Psoas muscle (tissue), 8 donors: Measurements from ENCODE around the gene COL5A1. TPM values are rescaled to one million over a fixed set of nuclear protein-coding genes. Genes with fewer than 3 reads are reported as not detected.

Experiments
- ATAC-seq, 4 donors: fragments of 200-7000 bp; cut with Tn5 transposase; one replicate each; pipeline ENCODE4 v1.9.1; 2020; ENCODE audit warnings: moderate library complexity in 3 of 4, mild to moderate bottlenecking in 2 of 4
- DNase-seq, 2 donors: peaks; one replicate each; pipeline ENCODE4 v3.0.0-alpha.2; 2020
- H3K27ac ChIP-seq: fragments of 200-600 bp; one replicate; pipeline ENCODE4 v1.8.0; 2022
- H3K27me3 ChIP-seq, 3 donors: fragments of 200-600 bp in 1 of 3; one replicate each; pipeline versions ENCODE4 v1.6.1 to v1.8.0; 2013 to 2022; ENCODE audit warnings: low read length in 2 of 3, mild to moderate bottlenecking in 2 of 3, moderate library complexity in 1 of 3; ENCODE audit not compliant: insufficient read depth in 3 of 3
- H3K36me3 ChIP-seq, 2 donors: fragments of 200-600 bp in 1 of 2; one replicate each; pipeline versions ENCODE4 v1.6.1 to v1.8.0; 2013 to 2022; ENCODE audit warnings: low read depth in 1 of 2, mild to moderate bottlenecking in 1 of 2, moderate library complexity in 1 of 2; ENCODE audit not compliant: insufficient read depth in 1 of 2
- H3K4me1 ChIP-seq: fragments of 200-600 bp; one replicate; pipeline ENCODE4 v1.8.0; 2022
- H3K4me3 ChIP-seq: fragments of 200-600 bp; one replicate; pipeline ENCODE4 v1.8.0; 2022; ENCODE audit warnings: mild to moderate bottlenecking
- H3K9me3 ChIP-seq: fragments of 200-600 bp; one replicate; pipeline ENCODE4 v1.8.0; 2022
- CTCF ChIP-seq: fragments of 200-600 bp; IDR thresholded peaks from one replicate; pipeline ENCODE4 v1.8.0; 2022; ENCODE audit warnings: antibody characterized with exemption
- WGBS, 3 donors: extraction: QIAGEN DNeasy Blood & Tissue Kit; methylation state at CpG; one replicate each; pipeline versions ENCODE4 v1.1.6 to v1.1.7; 2013; 5-methylcytosine and 5-hydroxymethylcytosine counted together
- intact Hi-C, 2 donors: fragments of 100-400 bp; cut with DNase I; formaldehyde crosslinking; loops; one replicate each; pipeline versions ENCODE4 v1.11.0 to v1.14.2; 2022
- polyA plus RNA-seq, 3 donors: library from polyadenylated mRNA; stranded (reverse); fragments of 200-250 nt; gene quantifications; one replicate each; pipeline ENCODE4 v1.2.3, GENCODE V29; 2013
- total RNA-seq, 4 donors: library from RNA; stranded (reverse); fragmentation: NEBNext Ultra II Directional in 2 of 4; extraction: Animal tissue kit (Norgen Biotek cat#: 25700) in 2 of 4; gene quantifications; one replicate each; pipeline versions ENCODE4 v1.2.1 to v1.2.4, GENCODE V29; 2021 to 2023
- donor health status: healthy with polysubstance abuse.
- donor health status: DM: no; HTN: no; CAD: no; lungs with moderate emphysema.
- donor health status: Bipolar disorder and iron deficiency.
- donor health status: healthy.
- donor health status: DM: yes; HTN: yes; CAD: no.
- donor health status: DM: no; HTN: no; CAD: no.
- donor health status: DM: no; HTN: no; CAD: no.
- donor health status: DM: yes; HTN: yes; CAD: no.

COL5A1 gene
- total and polyA plus RNA-seq, 7 donors = 1.7 to 11.3 (median 3.4) TPM

GRCh38 chr9:134807716-134808446 is 166.3 kb downstream of the COL5A1 start:
- intact Hi-C loops = no loop called here
- Histone ChIP-seq H3K9me3 (no peaks in the 10 kb centered on the region), H3K4me3 (no peak overlapping the region), H3K4me1 (peaks cover 7% of the 10 kb centered on the region), H3K27ac (no peak overlapping the region), H3K27me3 (peaks cover 0 to 3% (median 0%) of the 10 kb centered on the region in 3 donors), H3K36me3 (peaks cover 0 to 5% of the 10 kb centered on the region in 2 donors)
- ATAC-seq (peak in 3 of 4 donors; percentile 39 to 59 (median 49)), DNase-seq (no peak)
- TF ChIP-seq CTCF = no peak
- 48 to 55% (median 49%) methylated on average over 9 of the region's 9 CpGs for WGBS, 3 donors

GRCh38 chr9:134808447-134808792 is 166.8 kb downstream of the COL5A1 start:
- no peak for TF ChIP-seq CTCF
- intact Hi-C loops = no loop called here
- no peaks in the 10 kb centered on the region for H3K9me3 ChIP-seq
- H3K36me3 ChIP-seq = peaks cover 0 to 5% of the 10 kb centered on the region in 2 donors
- ATAC-seq = no peak
- no peak for DNase-seq
- peaks cover 7% of the 10 kb centered on the region for H3K4me1 ChIP-seq
- no peak overlapping the region for H3K27ac ChIP-seq
- WGBS, 3 donors = 86 to 97% (median 93%) methylated on average over 6 of the region's 6 CpGs
- H3K4me3 ChIP-seq = no peak overlapping the region
- peaks cover 0 to 3% (median 0%) of the 10 kb centered on the region in 3 donors for H3K27me3 ChIP-seq

- Histone ChIP-seq H3K36me3 (peaks cover 0 to 5% of the 10 kb centered on the region in 2 donors), H3K9me3 (no peaks in the 10 kb centered on the region), H3K4me1 (peaks cover 7% of the 10 kb centered on the region), H3K27me3 (peaks cover 0 to 6% (median 5%) of the 10 kb centered on the region in 3 donors), H3K4me3 (no peak overlapping the region), H3K27ac (no peak overlapping the region)
- ATAC-seq = no peak
- 85 to 91% (median 87%) methylated on average over 15 of the region's 15 CpGs for WGBS, 3 donors
- DNase-seq = peak in 1 of 2 donors; percentile 34
- intact Hi-C loops = no loop called here
- TF ChIP-seq CTCF = no peak
Observed at GRCh38 chr9:134809292-134809691, 167.7 kb downstream of the COL5A1 start.

GRCh38 chr9:134809826-134810225 is 168.2 kb downstream of the COL5A1 start:
- Histone ChIP-seq H3K27me3 (peaks cover 0 to 7% (median 4%) of the 10 kb centered on the region in 3 donors), H3K9me3 (no peaks in the 10 kb centered on the region), H3K4me3 (no peak overlapping the region), H3K4me1 (peaks cover 7% of the 10 kb centered on the region), H3K36me3 (peaks cover 0 to 5% of the 10 kb centered on the region in 2 donors), H3K27ac (no peak overlapping the region)
- no peak for TF ChIP-seq CTCF
- DNase-seq (no peak), ATAC-seq (no peak)
- intact Hi-C loops = no loop called here
- 69 to 79% (median 74%) methylated on average over 10 of the region's 10 CpGs for WGBS, 3 donors
